Retinal pigment epithelial cell (primary cell): ENCODE results near the gene WNT3A.

Experiments used
- DNase-seq: peaks from one replicate; pipeline ENCODE4 v3.0.0-alpha.2; 2010; ENCODE audit warnings: low read depth
- H3K4me3 ChIP-seq: 2 replicates; pipeline ENCODE4 v1.5.1; 2011; ENCODE audit warnings: mild to moderate bottlenecking, low read length, control low read depth, moderate library complexity
- TF ChIP-seq, protein P1 (sequence below): conservative IDR thresholded peaks from 2 replicates; pipeline ENCODE4 v1.5.1; 2011; ENCODE audit warnings: low read depth, low read length, control low read depth, inconsistent platforms

The WNT3A gene

GRCh38 chr1:228036701-228037231, 30.0 kb downstream of the WNT3A start:
- H3K4me3 ChIP-seq: no peak overlapping the region
- TF ChIP-seq, protein P1, sequence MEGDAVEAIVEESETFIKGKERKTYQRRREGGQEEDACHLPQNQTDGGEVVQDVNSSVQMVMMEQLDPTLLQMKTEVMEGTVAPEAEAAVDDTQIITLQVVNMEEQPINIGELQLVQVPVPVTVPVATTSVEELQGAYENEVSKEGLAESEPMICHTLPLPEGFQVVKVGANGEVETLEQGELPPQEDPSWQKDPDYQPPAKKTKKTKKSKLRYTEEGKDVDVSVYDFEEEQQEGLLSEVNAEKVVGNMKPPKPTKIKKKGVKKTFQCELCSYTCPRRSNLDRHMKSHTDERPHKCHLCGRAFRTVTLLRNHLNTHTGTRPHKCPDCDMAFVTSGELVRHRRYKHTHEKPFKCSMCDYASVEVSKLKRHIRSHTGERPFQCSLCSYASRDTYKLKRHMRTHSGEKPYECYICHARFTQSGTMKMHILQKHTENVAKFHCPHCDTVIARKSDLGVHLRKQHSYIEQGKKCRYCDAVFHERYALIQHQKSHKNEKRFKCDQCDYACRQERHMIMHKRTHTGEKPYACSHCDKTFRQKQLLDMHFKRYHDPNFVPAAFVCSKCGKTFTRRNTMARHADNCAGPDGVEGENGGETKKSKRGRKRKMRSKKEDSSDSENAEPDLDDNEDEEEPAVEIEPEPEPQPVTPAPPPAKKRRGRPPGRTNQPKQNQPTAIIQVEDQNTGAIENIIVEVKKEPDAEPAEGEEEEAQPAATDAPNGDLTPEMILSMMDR: no peak
- no peak for DNase-seq

GRCh38 chr1:228037401-228038386, 30.9 kb downstream of the WNT3A start:
- DNase-seq: no peak
- H3K4me3 ChIP-seq: no peak overlapping the region
- TF ChIP-seq, protein P1: no peak

- TF ChIP-seq, protein P1: no peak
- no peak for DNase-seq
- H3K4me3 ChIP-seq: no peak overlapping the region
Measured at GRCh38 chr1:228038387-228039005, 31.7 kb downstream of the WNT3A start.

DNA sequence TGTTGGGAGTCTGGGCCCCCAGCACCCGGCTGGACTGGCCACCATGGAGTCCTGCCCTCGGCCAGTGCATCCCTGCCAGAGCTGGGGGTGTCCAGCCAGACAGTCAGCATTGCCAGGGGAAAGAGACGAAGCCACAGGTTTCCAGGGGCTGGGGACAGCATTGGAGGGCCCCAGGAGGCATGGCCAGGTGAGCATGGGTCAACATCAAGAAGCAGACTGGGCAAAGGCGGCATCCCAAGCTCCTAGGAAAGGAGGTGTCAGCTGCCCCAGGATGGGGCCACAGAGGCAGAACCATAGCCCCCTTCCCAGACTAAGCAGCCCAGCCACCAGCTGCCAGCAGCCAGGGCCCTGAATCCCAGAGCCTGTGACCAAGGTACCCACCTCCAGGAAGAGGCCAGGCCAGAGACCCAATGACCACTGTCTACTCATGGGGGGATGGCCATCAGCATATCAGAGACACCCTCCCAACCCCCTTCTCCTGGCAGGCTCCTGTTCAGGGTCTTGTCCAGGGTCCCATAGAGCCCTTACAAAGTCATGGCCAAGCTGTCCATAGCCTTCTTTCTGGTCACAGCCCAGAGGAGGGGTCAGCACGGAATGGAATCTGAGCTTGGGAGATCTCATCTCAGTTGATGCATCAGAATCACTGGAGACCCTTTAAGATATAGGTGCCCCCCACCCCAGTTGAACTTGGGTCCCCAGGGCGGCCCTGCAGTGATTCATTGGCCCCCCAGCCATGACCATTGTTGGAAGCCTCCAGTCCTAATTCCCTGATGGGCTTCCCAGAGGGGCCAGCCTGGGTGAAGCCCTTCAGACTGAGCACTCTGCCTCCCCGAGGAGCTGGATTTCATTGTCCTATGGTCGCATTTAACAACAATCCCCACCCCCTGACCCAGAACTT, 32.5 kb downstream of the WNT3A start:
- H3K4me3 ChIP-seq: no peak overlapping the region
- no peak for DNase-seq
- TF ChIP-seq, protein P1: no peak

- H3K4me3 ChIP-seq: no peak overlapping the region
- TF ChIP-seq, protein P1: no peak
- DNase-seq: no peak
Measured at GRCh38 chr1:228039986-228040385, 33.2 kb downstream of the WNT3A start.

DNA sequence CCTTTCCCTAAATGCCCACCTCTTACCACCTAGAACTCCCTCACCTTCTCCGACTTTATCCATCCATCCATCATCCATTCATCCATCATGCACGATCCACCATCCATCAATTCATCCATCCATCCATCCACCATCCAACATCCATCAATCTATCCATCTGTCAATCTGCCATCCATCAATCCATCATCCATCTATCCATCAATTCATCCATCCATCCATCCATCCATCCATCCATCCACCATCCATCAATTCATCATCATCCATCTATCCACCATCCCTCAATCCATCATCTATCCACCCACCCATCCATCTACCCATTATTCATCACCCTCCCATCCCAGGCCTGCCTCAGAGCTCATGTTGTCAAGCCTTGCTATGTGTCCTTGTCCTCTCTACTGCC, 34.5 kb downstream of the WNT3A start:
- no peak for DNase-seq
- no peak overlapping the region for H3K4me3 ChIP-seq
- TF ChIP-seq, protein P1: no peak
